Lower leg skin (tissue), 3 donors: ENCODE data around the gene P2RY11.

Experiments
- POLR2A ChIP-seq, 2 donors: fragments of 450-650 bp; IDR thresholded peaks; one replicate each; pipeline ENCODE4 v1.6.1; 2016 to 2017; ENCODE audit warnings: antibody characterized with exemption in 2 of 2, mild to moderate bottlenecking in 1 of 2, moderate library complexity in 1 of 2
- TF ChIP-seq, protein P1 (sequence below), 3 donors: fragments of 450-650 bp; IDR thresholded peaks; one replicate each; pipeline ENCODE4 v1.5.1; 2016; ENCODE audit warnings: antibody characterized with exemption in 3 of 3, mild to moderate bottlenecking in 3 of 3, moderate library complexity in 2 of 3

DNA sequence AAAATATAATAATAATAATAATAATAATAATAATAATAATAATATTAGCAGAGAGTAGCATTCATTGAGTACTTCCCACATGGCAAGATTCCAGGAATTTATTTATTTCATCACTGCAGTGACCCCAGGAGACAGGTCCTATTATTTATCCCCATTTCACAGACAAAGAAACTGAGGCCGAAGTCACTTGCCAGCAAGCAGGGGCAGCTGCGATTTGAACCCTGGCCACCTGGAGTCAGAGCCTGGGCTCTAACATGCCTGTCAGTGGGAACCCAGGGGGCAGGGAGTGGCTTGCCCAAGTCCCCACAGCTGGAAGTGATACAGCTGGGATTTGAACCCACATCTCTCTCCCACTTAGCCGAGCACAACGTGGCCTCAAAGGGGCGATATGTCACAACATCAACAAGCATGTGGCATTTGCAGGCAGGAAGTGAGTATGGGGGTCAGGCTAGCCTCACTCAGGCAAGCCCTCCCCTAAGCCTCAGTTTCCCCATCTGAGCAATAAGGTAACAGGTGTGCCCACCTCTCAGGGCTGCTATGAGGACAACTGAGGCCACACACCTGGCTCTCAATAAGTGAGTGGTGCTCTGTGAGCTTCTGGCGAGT lies 22.4 kb upstream of the P2RY11 start:
- TF ChIP-seq POLR2A (IDR thresholded peaks at IDR 0.05): no peak
- TF ChIP-seq, protein P1, sequence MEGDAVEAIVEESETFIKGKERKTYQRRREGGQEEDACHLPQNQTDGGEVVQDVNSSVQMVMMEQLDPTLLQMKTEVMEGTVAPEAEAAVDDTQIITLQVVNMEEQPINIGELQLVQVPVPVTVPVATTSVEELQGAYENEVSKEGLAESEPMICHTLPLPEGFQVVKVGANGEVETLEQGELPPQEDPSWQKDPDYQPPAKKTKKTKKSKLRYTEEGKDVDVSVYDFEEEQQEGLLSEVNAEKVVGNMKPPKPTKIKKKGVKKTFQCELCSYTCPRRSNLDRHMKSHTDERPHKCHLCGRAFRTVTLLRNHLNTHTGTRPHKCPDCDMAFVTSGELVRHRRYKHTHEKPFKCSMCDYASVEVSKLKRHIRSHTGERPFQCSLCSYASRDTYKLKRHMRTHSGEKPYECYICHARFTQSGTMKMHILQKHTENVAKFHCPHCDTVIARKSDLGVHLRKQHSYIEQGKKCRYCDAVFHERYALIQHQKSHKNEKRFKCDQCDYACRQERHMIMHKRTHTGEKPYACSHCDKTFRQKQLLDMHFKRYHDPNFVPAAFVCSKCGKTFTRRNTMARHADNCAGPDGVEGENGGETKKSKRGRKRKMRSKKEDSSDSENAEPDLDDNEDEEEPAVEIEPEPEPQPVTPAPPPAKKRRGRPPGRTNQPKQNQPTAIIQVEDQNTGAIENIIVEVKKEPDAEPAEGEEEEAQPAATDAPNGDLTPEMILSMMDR (IDR thresholded peaks at IDR 0.05): no peak
